Measurements from ENCODE around the gene LRRC49.
"Not testable (repeated sequence)": the region's sequence is repeated elsewhere in the genome, so short reads cannot be mapped to it uniquely, and the experiment has no call there.

Gene LRRC49, protein sequence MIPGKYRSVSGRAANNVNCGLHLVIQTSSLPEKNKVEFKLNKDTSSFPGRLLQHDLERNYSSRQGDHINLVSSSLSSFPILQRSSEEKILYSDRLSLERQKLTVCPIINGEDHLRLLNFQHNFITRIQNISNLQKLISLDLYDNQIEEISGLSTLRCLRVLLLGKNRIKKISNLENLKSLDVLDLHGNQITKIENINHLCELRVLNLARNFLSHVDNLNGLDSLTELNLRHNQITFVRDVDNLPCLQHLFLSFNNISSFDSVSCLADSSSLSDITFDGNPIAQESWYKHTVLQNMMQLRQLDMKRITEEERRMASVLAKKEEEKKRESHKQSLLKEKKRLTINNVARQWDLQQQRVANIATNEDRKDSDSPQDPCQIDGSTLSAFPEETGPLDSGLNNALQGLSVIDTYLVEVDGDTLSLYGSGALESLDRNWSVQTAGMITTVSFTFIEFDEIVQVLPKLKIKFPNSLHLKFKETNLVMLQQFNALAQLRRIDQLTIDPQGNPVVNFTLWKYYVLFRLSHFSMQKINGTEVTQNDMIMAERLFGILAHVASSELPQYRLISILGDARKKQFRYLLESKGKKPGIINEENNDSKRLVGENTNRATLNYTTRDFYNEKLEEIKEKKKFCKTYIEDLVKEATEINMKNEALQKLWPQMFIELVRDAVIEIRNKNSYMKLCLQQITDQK

DNA sequence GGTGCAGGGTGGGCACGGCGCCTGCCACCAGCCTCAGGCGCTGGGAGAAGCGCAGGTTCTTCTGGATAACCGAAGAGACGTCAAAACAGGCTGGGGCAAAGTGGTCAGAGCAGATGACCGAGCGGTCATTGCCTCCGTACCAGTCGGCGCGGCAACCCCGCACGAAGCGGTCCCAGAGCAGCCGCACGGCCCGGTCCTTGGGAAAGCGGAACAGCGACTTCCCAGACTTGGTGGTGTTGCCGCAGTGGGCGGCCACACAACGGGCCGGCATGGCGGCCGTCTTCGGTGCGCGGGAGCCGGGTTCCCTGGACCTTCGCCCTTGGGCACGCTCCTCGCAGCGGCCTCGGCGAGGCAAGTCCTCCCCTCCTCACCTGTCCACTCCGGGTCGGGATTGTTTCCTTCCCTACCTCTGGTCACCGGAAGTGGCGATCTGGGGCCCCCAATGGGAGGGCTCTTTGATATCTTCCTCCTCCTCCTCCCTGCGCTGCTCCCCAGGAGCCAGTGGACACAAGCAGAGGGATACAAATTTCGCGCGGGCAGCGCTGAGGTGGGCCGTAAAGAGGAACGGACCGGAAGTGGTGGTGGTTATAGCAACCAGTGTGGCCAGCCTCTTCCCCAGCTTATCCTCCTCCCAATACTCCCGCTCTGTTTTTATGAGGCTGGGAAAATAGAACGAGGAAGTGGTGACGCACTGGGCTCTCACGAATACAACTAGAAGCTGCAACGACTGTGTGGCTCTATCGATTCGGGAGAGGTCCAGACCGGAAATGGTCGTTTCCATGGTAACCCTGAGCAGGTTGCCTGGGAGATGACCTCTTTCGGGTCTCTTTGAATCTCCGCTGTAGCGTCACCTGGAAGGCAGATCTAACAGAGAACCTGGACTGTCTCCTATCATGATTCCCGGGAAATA, at the start of gene LRRC49, which contains the start of gene THAP10:
LRRC49 (plus strand) TSS at position 825 of the 910 bp plus-strand sequence; CDS start at position 894, 69 bp downstream.
THAP10 (minus strand) TSS at position 432 of the 910 bp plus-strand sequence; CDS start at position 271, 161 bp downstream.
- peak; percentile 86 for DNase-seq (ENCODE audit: low spot score)

GRCh38 chr15:70845602-70846360, 46.8 kb upstream of the LRRC49 start:
- no peak for DNase-seq (ENCODE audit: low spot score)

DNA sequence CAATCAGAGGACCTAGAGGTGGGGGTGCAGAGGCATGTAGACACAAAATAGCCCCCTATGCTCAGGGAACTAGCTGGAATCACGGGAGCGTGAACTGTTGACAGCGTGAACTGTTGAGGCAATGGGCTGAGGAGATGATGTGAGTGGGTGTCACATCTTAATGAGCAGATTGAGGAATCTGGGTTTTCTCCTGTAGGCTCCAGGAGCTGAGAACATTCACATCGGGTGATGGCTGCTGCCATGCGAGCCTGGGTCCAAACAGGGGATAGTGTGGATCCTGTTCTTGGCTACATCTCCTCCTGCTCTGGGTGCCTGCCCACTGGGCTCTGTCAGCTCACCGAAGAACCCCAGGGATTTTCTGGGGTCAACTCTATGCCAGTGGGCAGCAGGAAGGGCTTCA, 40.7 kb upstream of the LRRC49 start:
- no peak for DNase-seq (ENCODE audit: low spot score)

- no peak for DNase-seq (ENCODE audit: low spot score)
Observed at GRCh38 chr15:70852501-70853317, 39.9 kb upstream of the LRRC49 start.

DNA sequence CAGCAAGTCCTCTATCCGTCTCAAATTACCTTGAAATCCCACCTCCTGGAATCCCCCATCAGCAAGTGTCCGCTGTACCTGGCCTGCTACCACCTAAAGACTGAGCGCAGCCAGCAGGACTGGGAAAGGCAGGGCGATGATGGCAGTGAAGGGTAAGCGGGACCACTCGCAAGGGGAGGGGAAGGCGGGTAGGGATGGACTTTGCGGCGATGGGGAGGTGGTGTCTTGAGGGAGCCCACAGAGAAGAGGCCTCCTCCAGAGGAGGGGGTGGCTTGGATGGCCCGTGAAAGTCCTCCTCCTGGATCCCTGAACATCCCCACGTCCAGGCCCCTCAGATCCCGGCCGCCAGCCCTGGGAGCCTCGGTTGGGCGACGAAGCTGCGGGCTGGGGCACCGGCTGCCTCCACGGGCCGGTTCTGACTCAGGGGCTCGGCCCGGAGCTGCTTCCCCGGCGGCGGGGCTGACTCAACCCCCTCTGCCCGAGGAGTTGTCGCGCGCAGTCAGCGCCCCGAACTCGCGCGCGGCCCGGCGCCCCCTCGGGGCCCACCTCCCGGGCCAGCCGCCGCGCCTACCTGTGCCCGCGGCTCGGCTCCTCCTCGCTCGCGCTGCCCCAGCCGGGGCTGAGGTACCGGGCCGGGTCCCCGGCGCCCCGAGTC, 39.2 kb upstream of the LRRC49 start:
- no peak for DNase-seq (ENCODE audit: low spot score)

GRCh38 chr15:70853973-70854665, 38.5 kb upstream of the LRRC49 start, which contains the start of gene LARP6:
Gene LARP6, minus strand, starts transcription at chr15:70854157. Its CDS starts 69 bp downstream, at chr15:70854088.
- peak; percentile 75 for DNase-seq (ENCODE audit: low spot score)

- DNase-seq (ENCODE audit: low spot score): no peak
Observed at GRCh38 chr15:70854666-70854976, 38.0 kb upstream of the LRRC49 start.

DNA sequence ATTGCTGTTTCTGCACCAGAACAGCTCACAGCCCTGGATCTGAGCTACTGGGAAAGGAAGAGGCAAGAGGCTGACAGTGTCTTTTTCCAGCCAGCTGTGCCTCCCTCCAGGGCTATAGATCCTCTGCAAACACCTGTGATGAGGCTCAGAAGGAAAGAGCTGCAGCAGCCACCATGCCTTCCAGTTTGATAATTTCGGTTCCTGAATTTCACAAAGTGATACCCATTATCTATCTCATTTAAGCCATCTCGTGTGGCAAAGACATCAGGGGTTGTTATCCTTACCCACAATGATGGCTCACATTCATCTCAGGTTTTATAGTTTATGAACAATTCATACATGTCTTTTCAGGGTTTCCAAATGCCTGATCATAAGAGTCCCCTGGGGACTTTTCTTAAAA, 36.9 kb upstream of the LRRC49 start:
- DNase-seq (ENCODE audit: low spot score): no peak

GRCh38 chr15:70856177-70856883, 36.3 kb upstream of the LRRC49 start:
- DNase-seq (ENCODE audit: low spot score): no peak

DNA sequence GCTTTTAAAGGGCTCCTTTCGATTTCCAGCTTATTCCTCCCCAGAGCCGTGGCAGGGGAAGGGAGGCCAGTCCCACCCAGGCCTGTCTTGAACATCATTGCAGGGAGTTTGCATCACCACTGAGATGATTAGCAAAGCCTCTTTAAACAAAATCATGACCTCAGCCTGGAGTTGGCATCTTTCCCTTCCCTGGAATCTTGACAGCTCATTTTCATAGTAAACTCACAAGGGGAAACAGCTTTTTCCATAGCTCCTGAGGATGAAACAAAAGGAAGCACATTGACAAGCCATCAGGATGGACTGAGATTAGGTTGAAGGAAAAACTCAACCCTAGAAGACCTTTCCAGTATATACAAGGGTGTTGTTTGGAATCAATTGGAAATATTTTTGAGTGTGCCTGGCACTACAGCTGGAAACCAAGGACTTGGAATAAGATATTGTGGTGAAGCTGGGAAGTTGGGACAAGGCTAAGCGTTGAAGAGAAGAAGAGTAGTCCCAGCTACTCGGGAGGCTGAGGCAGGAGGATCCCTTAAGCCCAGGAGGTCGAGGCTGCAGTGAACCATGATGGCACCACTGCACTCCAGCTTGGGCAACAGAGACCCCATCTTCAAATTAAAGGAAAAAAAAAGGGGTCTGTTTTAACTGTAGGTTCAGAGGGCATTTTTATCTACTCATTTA, 35.6 kb upstream of the LRRC49 start:
- DNase-seq (ENCODE audit: low spot score): no peak

DNA sequence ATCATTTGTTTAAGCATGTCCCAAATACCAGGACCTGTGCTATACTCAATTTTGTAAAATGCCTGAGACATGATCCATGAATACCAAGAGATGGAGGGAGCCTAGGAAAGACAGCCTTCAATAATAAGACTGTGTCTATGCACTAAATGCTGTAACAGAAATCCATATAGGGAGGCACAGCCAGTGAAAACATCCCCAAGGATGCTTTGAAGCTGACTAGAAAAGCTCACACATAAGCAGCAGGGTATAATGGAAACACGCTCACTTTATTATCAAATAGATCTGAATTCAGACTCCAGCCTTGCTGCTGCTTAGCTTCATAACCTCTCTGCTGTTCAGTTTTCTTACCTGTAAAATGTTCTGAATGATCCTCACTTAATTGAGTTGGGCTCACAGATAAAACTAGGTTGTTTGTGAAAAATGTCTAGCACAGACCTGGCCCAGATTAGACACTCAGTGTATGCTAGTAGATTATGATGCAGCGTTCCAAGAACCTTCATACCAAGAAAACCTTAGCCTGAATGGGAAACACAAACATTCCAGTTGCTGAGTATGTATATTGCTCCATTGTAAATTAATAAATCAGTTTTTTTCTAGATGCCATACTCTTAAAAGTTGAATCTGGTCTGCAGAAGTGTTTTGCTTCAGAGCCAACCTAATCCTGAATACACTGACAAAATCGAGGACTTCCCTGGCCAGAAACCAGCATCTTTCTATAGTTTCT, 34.9 kb upstream of the LRRC49 start:
- no peak for DNase-seq (ENCODE audit: low spot score)

GRCh38 chr15:70858614-70859321, 33.9 kb upstream of the LRRC49 start:
- not testable (repeated sequence) for DNase-seq (ENCODE audit: low spot score)

DNA sequence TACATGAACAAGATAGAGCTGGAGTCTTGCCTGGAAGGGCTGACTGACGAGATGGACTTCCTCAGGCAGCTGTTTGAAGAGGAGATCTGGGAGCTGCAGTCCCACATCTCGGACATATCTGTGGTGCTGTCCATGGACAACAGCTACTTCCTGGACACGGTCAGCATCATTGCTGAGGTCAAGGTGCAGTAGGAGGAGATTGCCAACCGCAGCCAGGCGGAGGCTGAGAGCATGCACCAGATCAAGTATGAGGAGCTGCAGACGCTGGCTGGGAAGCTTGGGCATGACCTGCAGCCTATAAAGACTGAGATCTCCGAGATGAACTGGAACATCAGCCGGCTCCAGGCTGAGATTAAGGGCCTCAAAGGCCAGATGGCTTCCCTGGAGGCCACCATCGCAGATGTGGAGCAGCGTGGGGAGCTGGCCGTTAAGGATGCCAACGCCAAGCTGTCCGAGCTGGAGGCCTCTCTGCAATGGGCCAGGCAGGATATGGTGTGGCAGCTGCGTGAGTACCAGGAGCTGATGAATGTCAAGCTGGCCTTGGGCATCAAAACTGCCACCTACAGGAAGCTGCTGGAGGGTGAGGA, 33.2 kb upstream of the LRRC49 start:
- no peak for DNase-seq (ENCODE audit: low spot score)

- no peak for DNase-seq (ENCODE audit: low spot score)
Observed at GRCh38 chr15:70859998-70860397, 32.6 kb upstream of the LRRC49 start.

GRCh38 chr15:70863450-70864218, 29.0 kb upstream of the LRRC49 start:
- no peak for DNase-seq (ENCODE audit: low spot score)
